Left lobe of liver (tissue), 2 donors: ENCODE results near the gene TBX21. TPM values are rescaled to one million over a fixed set of nuclear protein-coding genes. Genes with fewer than 3 reads are reported as not detected.

ENCODE experiments used
- ATAC-seq: fragments of 200-7000 bp; cut with Tn5 transposase; one replicate; pipeline ENCODE4 v1.9.1; 2020; ENCODE audit warnings: mild to moderate bottlenecking, moderate library complexity
- DNase-seq: peaks from one replicate; pipeline ENCODE4 v3.0.0-alpha.2; 2020; ENCODE audit warnings: low spot score
- total RNA-seq: library from RNA; stranded (reverse); gene quantifications from one replicate; pipeline ENCODE4 v1.2.1, GENCODE V29; 2021
- donor health status: DM: no; HTN: no; CAD: no; lungs with moderate emphysema.
- donor health status: DM: no; HTN: yes; CAD: no.

Gene TBX21
- 0.38 TPM for total RNA-seq

- ATAC-seq (peak; percentile 68), DNase-seq (no peak)
Measured at GRCh38 chr17:47733047-47733673, at the start of gene TBX21. Gene TBX21 (plus strand): TSS chr17:47733236. CDS start chr17:47733455, 219 bp downstream.

DNA sequence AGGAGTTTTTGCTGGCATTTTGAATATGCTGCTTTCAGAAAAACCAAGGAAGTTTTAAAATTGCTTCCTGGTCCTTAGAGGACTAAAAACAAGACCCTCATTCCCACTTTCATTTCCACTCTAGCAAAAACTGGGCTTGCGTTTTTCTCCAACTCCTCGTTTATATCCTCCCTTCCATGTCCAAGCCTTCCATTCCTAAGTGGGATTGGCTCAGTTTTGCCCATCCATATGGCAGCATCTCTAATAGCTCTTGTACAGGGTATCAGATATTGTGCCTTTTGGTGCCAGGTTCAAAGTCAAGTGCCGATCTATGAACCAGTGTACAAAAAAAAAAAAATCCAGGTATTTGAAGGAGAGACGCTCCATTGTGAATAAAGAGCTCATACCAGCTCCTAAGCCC, 49.0 kb upstream of the TBX21 start:
- no peak for DNase-seq
- no peak for ATAC-seq

- DNase-seq (no peak), ATAC-seq (no peak)
Measured at GRCh38 chr17:47684535-47685193, 48.4 kb upstream of the TBX21 start.

DNA sequence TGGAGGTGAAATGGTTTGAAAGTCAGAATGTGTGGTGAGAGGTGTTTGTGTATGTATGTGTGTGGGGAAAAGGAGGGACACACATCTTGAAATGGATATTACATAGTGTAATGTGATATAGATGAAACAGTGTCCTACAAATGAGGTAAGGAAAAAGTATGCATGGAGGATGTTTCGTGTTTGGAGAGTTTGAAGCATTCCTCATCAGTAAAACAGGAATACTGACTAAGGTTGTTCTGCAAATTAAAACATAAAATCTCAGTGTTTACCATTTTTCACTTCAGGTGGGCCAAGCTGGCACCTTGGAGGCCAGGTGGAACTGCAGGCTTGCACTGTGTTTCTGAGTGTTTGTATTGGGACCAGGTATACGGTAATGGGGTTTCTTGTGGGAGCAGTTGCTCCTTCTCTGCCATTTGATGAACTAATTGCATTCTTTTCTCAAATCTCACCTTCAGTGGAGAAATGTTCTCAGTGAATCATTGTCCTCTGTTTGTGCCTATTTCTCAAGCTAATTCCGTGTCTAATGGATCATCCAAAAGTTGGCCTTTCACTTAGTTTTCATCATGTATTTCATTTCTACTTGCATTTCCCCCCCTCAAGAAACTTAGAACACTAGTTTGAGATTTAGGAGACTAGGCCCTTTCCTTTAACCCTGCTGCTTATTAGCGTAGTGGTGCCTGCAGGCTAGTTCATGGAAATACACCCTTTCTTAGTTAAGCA, 47.3 kb upstream of the TBX21 start:
- no peak for ATAC-seq
- DNase-seq = no peak

DNA sequence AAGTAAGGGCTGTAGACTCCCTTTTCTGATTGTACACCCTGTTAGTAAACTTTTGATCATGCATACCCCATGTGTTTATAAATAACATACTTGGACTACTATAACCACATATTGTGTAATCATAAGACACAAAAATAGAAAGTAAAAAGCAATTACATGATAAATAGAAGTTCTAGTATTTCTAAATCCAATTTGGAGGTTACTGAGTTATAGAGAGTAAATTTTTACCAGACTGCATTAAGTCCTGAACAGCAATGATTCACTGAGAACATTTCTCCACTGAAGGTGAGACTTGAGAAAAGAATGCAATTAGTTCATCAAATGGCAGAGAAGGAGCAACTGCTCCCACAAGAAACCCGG, 46.8 kb upstream of the TBX21 start:
- no peak for DNase-seq
- no peak for ATAC-seq

DNA sequence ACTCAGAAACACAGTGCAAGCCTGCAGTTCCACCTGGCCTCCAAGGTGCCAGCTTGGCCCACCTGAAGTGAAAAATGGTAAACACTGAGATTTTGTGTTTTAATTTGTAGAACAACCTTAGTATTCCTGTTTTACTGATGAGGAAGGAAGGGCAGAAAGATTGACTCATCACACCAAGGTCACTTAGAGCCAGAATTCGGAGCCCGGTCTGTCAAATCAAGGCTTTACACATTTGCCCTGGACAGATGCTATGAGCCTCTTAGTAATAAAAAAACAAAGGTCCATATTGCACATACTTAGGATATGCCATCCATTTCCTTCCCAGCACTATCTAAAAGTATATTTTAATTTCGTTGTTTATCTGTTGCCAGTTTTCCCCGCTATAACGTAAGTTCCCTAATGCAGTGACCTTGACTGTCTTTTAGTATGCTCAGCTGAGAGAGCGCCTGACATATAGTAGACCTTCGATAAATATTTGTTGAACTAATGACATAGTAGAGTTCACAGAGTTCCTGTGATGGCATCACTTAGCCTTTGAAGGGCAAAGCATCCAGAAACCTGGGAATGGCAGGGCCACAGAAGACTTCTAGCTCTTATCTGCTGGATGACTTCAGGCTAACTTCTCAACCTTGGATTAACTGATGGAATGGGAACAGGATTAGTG, 46.2 kb upstream of the TBX21 start:
- no peak for DNase-seq
- ATAC-seq = peak; percentile 9

DNA sequence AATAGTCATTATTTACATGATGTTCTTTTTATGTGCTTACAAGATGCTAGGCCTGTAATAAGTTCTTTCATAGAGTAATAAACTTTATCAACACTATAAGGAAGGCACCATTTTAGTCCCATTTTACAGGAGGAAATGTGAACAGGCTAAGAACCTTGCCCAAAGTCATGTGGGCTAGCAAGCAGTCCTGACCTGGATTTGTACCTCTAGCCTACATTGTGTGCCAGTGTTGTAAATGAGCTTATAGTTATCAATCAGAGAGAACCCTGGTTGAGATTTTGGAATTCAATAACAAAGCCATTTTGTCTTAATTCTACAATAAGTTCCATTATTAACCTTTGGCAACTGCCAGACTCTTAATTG, 45.7 kb upstream of the TBX21 start:
- peak; percentile 31 for ATAC-seq
- no peak for DNase-seq

- ATAC-seq (peak; percentile 78), DNase-seq (no peak)
Measured at GRCh38 chr17:47687748-47688147, 45.3 kb upstream of the TBX21 start.

DNA sequence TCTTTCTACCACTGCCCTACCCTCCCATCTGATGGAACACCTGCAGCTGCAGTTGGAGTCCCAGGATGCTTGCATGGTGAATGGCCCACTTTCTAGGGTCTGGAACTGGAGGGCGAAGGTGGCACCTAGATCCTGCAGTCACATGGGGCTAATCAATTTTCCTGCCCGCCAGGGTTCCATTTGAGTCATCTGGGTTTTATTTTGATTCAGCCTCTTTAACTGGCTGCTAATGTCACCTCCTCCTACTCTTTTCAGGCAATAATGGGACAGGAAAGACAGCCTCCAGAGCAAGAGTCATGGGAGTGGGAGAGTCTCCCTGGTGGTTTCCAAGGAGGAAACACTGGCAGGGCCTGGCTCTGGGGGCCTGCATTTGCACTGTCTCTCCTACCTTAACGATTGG, 42.9 kb upstream of the TBX21 start:
- ATAC-seq = no peak
- DNase-seq = no peak

- ATAC-seq = no peak
- no peak for DNase-seq
Measured at GRCh38 chr17:47692137-47692894, 40.7 kb upstream of the TBX21 start.

GRCh38 chr17:47692895-47693730, 39.9 kb upstream of the TBX21 start:
- DNase-seq = no peak

GRCh38 chr17:47693731-47694580, 39.1 kb upstream of the TBX21 start, which contains the start of gene TBKBP1:
Gene TBKBP1 (plus strand): TSS chr17:47694161. CDS start chr17:47696113, 1,952 bp downstream.
- ATAC-seq (peak; percentile 29), DNase-seq (no peak)

More at GRCh38 chr17:47692895-47693730, 39.9 kb upstream of the TBX21 start:
- peak; percentile 34 for ATAC-seq

- peak; percentile 69 for DNase-seq
- ATAC-seq = peak; percentile 52
Measured at GRCh38 chr17:47694581-47695428, 38.2 kb upstream of the TBX21 start.

DNA sequence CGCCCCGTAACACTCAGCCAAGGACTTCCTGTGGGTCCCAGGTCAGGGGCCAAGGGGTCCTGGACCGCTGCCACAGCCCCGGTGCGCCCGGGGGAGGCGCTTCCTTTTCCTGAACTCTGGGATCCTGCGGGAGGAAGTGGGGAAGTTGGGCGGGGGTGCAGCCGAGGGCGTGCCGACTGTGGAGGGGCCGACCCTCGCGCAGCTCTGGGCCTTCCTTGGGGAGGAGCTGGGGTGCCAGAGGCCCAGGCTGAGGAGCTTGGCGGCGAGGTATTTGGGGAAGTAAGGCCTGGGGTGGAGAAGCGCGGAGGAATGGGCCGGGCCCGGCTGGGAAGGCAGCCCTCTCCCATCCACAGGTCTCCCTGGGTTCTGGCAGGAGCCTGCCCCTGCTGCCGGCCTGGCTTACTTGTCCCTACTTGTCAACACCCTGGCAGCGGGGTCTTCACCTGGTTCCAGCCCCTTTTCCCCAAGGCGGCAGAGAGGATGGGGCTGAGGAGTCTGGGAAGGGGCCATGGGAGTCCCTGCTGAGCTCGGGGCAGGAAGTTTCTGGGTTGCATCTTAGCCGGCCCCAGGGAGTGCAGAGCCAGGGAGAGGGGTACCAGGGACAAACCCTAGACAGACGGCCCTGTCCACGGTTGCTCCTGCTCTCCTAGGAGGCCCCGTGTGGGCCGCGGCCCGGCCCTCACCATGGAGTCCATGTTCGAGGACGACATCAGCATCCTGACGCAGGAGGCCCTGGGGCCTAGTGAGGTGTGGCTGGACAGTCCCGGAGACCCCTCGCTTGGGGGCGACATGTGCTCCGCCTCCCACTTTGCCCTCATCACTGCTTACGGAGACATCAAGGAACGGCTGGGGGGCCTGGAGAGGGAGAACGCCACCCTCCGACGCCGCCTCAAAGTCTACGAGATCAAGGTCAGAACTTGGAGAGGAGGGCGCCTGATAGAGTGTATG, 37.3 kb upstream of the TBX21 start:
- ATAC-seq (peak; percentile 30), DNase-seq (no peak)

- no peak for ATAC-seq
- no peak for DNase-seq
Measured at GRCh38 chr17:47696717-47697642, 36.1 kb upstream of the TBX21 start.
